GM12878 (cell line): ENCODE results near the gene TANK. TPM values are rescaled to one million over a fixed set of nuclear protein-coding genes. Genes with fewer than 3 reads are reported as not detected.
A peak's percentile ranks its signal among the peaks of the same experiment; 100 is the strongest.

ENCODE experiments used
- ATAC-seq: fragments of 200-7000 bp; cut with Tn5 transposase; 3 replicates; pipeline ENCODE4 v1.9.1; 2020; ENCODE audit warnings: mild to moderate bottlenecking, moderate library complexity
- BruUV-seq: library from RNA; stranded (reverse); fragments of 400-500 nt; replicated peaks from 2 replicates; lab custom pipeline; 2021; lab: Mats Ljungman, UMichigan
- CTCF ChIA-PET: fragments of 300-600 bp; sonication (Branson Sonifier 250); formaldehyde crosslinking; extraction: SDS; loops from one replicate; lab custom pipeline; 2021; ENCODE audit warnings: inconsistent platforms; lab: Yijun Ruan, JAX
- POLR2A ChIA-PET: fragments of 350-600 bp; formaldehyde crosslinking; extraction: SDS; loops from one replicate; lab custom pipeline; 2021; ENCODE audit warnings: inconsistent platforms; lab: Charles Lee
- RAD21 ChIA-PET: fragments of 300-600 bp; sonication (Branson Sonifier 250); formaldehyde crosslinking; loops from one replicate; lab custom pipeline; 2023; ENCODE audit warnings: antibody characterized with exemption; ENCODE audit not compliant: unreplicated experiment; lab: Charles Lee
- SMC1A ChIA-PET: fragments of 300-600 bp; sonication (Branson Sonifier 250); formaldehyde crosslinking; loops from one replicate; lab custom pipeline; 2023; ENCODE audit not compliant: unreplicated experiment, uncharacterized antibody; lab: Charles Lee
- DNase-seq: peaks from one replicate; pipeline ENCODE4 v3.0.0-alpha.2; 2011; ENCODE audit warnings: low read depth, low spot score
- FAIRE-seq: peaks from 3 replicates; lab custom pipeline; 2011; peaks lifted over from hg19 to GRCh38; lab: Jason Lieb, UNC
- H2AFZ ChIP-seq: 2 replicates; pipeline ENCODE4 v1.6.0; 2011; ENCODE audit warnings: low read depth, low read length, control low read depth; ENCODE audit not compliant: control insufficient read depth
- H3K27ac ChIP-seq: 2 replicates; pipeline ENCODE4 v1.5.1; 2011; ENCODE audit warnings: control low read depth; ENCODE audit not compliant: control insufficient read depth, insufficient read depth
- H3K27me3 ChIP-seq, 2 experiments: replicated peaks in 1 of 2; 2 replicates each; pipeline versions ENCODE4 v1.6.0 to v1.6.1; 2011; ENCODE audit warnings: low read length in 1 of 2; ENCODE audit not compliant: control insufficient read depth in 2 of 2, insufficient read depth in 2 of 2
- H3K36me3 ChIP-seq, 2 experiments: 2 replicates each; pipeline ENCODE4 v1.5.1; 2011; ENCODE audit warnings: low read length in 1 of 2; ENCODE audit not compliant: control insufficient read depth in 2 of 2, insufficient read depth in 2 of 2
- H3K4me1 ChIP-seq: 2 replicates; pipeline ENCODE4 v1.6.1; 2011; ENCODE audit warnings: mild to moderate bottlenecking, low read length, moderate library complexity, mixed read lengths; ENCODE audit not compliant: control insufficient read depth, insufficient read depth
- H3K4me2 ChIP-seq: 2 replicates; pipeline ENCODE4 v1.6.0; 2011; ENCODE audit warnings: control low read depth; ENCODE audit not compliant: control insufficient read depth, insufficient read depth
- H3K4me3 ChIP-seq: fragments of 200-600 bp; sonication (generic); 2 replicates; pipeline ENCODE4 v1.5.1; 2016
- H3K79me2 ChIP-seq: 2 replicates; pipeline ENCODE4 v1.6.0; 2011; ENCODE audit warnings: low read length; ENCODE audit not compliant: control insufficient read depth, insufficient read depth
- H3K9ac ChIP-seq: 2 replicates; pipeline ENCODE4 v1.8.0; 2011; ENCODE audit warnings: low read length, control low read depth, mixed read lengths; ENCODE audit not compliant: control insufficient read depth, insufficient read depth
- H3K9me3 ChIP-seq: replicated peaks from 3 replicates; pipeline ENCODE4 v1.5.1; 2011; ENCODE audit warnings: mild to moderate bottlenecking, low read length; ENCODE audit not compliant: control insufficient read depth, insufficient read depth
- H4K20me1 ChIP-seq: 2 replicates; pipeline ENCODE4 v1.6.0; 2011; ENCODE audit not compliant: control insufficient read depth, insufficient read depth
- EZH2 ChIP-seq: IDR thresholded peaks from 2 replicates; pipeline ENCODE4 v1.6.1; 2012; ENCODE audit warnings: low read depth, mild to moderate bottlenecking, control low read depth, inconsistent platforms, low read length, borderline replicate concordance; ENCODE audit not compliant: control insufficient read depth
- IKZF1 ChIP-seq: fragments of 450-650 bp; conservative IDR thresholded peaks from 2 replicates; pipeline ENCODE4 v1.6.1; 2017; ENCODE audit warnings: antibody characterized with exemption, mild to moderate bottlenecking
- JUNB ChIP-seq: IDR thresholded peaks from 2 replicates; pipeline ENCODE4 v1.6.1; 2016; ENCODE audit warnings: antibody characterized with exemption, mild to moderate bottlenecking
- KAT2A ChIP-seq: conservative IDR thresholded peaks from 2 replicates; pipeline ENCODE4 v1.6.1; 2011; ENCODE audit warnings: low read depth, low read length; ENCODE audit not compliant: control insufficient read depth
- MEF2A ChIP-seq: IDR thresholded peaks from 2 replicates; pipeline ENCODE4 v1.6.1; 2011; ENCODE audit warnings: low read depth, mild to moderate bottlenecking, low read length, moderate library complexity; ENCODE audit not compliant: insufficient read depth
- MYC ChIP-seq: IDR thresholded peaks from 2 replicates; pipeline ENCODE4 v1.6.1; 2011; ENCODE audit warnings: mild to moderate bottlenecking, low read length, moderate library complexity, inconsistent platforms; ENCODE audit not compliant: insufficient read depth, insufficient replicate concordance, insufficient read length, severe bottlenecking
- NR2F1 ChIP-seq: fragments of 450-650 bp; conservative IDR thresholded peaks from 2 replicates; pipeline ENCODE4 v1.6.1; 2017; ENCODE audit warnings: mild to moderate bottlenecking
- PAX8 ChIP-seq: fragments of 450-650 bp; IDR thresholded peaks from 2 replicates; pipeline ENCODE4 v1.6.1; 2017; ENCODE audit warnings: mild to moderate bottlenecking, moderate library complexity
- POLR2A ChIP-seq: IDR thresholded peaks from 2 replicates; pipeline ENCODE4 v1.6.1; 2011; ENCODE audit warnings: low read depth, mild to moderate bottlenecking, low read length
- POLR2AphosphoS2 ChIP-seq: IDR thresholded peaks from 2 replicates; pipeline ENCODE4 v1.6.1; 2011; ENCODE audit warnings: low read depth, mild to moderate bottlenecking, low read length, improper control_type of control experiment, moderate library complexity
- POLR2AphosphoS5 ChIP-seq: IDR thresholded peaks from 2 replicates; pipeline ENCODE4 v1.6.1; 2011; ENCODE audit warnings: mild to moderate bottlenecking, low read length, inconsistent platforms
- SIX5 ChIP-seq: IDR thresholded peaks from 2 replicates; pipeline ENCODE4 v1.6.1; 2011; ENCODE audit warnings: mild to moderate bottlenecking, low read depth, low read length, moderate library complexity; ENCODE audit not compliant: severe bottlenecking
- SMC3 ChIP-seq: IDR thresholded peaks from 2 replicates; pipeline ENCODE4 v1.6.1; 2011; ENCODE audit warnings: low read length, improper control_type of control experiment, borderline replicate concordance
- STAT3 ChIP-seq: IDR thresholded peaks from 2 replicates; pipeline ENCODE4 v1.6.1; 2011; ENCODE audit warnings: low read depth, low read length, improper control_type of control experiment
- WRNIP1 ChIP-seq: IDR thresholded peaks from 2 replicates; pipeline ENCODE4 v1.6.1; 2011; ENCODE audit warnings: low read depth, low read length, improper control_type of control experiment, borderline replicate concordance
- ZNF274 ChIP-seq: IDR thresholded peaks from one replicate; pipeline ENCODE4 v1.8.0; 2011; ENCODE audit not compliant: insufficient read length, insufficient read depth
- ZSCAN29 ChIP-seq: fragments of 450-650 bp; IDR thresholded peaks from 2 replicates; pipeline ENCODE4 v1.6.1; 2017; ENCODE audit warnings: mild to moderate bottlenecking, moderate library complexity
- WGBS: methylation state at CpG from one replicate; pipeline ENCODE4 v1.1.6; 2016; ENCODE audit warnings: low lambda C conversion rate; ENCODE audit not compliant: insufficient replicate concordance, insufficient coverage; ENCODE audit errors: missing lambda C conversion rate; 5-methylcytosine and 5-hydroxymethylcytosine counted together
- in situ Hi-C: fragments of 300-500 bp; cut with MboI; formaldehyde crosslinking; loops from 9 replicates; pipeline ENCODE4 v1.14.3; 2018; ENCODE audit warnings: mixed read lengths
- intact Hi-C: fragments of 100-400 bp; cut with micrococcal nuclease; formaldehyde crosslinking; loops from one replicate; pipeline ENCODE4 v1.14.2; 2022; ENCODE audit not compliant: unreplicated experiment
- polyA plus RNA-seq, 11 experiments: library from polyadenylated mRNA; depleted of rRNA in 4 of 11; unstranded in 6 of 11; stranded (reverse) in 5 of 11; fragments of >200 nt; fragmentation: Nextera tagmentation in 4 of 11; fragmentation: Illumina TruSeq in 1 of 11; extraction: Ambion mirVana in 4 of 11; extraction: Trizol in 1 of 11; gene quantifications; 1 replicate in 1 of 11; 2 replicates in 10 of 11; pipeline versions ENCODE4 v1.2.1 to v1.2.3, GENCODE V29; 2011 to 2016; ENCODE audit warnings: inconsistent platforms in 2 of 11, missing spikeins in 2 of 11, low read depth in 1 of 11
- total RNA-seq, 4 experiments: library from RNA; depleted of rRNA in 3 of 4; stranded (reverse); fragments of >200 nt in 3 of 4; fragmentation: Illumina TruSeq in 1 of 4; extraction: Trizol in 1 of 4; gene quantifications; 2 replicates each; pipeline versions ENCODE4 v1.2.1 to v1.2.3, GENCODE V29; 2013 to 2021

The TANK gene
- total and polyA plus RNA-seq, 10 of the 15 experiments (the other 5 are each of a cell fraction or from before 2014, with no cell fraction given): 48.6 to 127 (median 103) TPM

DNA sequence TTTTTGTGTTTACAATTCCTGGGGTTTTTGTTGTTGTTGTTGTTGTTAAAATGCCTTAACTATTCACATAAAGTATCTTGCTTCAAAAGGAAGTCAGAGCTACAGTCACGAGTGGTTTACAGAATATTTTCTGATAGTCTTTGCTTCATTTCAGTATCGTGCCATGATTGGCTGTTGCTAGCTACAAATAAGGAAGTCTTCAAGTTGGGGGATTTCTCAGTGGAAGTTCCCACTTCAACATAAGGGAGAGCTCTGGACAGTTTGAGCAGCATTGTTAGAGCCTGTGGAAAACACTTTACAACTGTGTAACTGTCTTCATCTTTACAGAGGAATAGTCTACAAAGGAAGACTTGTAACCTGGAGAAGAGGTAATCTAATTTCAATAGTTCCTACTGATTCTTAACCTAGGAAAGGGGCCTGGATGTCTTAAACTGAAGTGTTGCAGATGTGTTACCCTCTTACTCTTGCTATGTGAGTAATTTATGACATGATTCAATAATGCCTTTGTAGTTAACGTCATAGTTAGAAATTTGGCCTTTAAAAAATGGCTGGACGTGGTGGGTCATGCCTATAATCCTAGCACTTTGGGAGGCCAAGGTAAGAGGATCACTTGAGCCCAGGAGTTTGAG, 23.4 kb upstream of the TANK start (continued):
- no peak for TF ChIP-seq JUNB
- TF ChIP-seq IKZF1: peak; percentile 69

DNA sequence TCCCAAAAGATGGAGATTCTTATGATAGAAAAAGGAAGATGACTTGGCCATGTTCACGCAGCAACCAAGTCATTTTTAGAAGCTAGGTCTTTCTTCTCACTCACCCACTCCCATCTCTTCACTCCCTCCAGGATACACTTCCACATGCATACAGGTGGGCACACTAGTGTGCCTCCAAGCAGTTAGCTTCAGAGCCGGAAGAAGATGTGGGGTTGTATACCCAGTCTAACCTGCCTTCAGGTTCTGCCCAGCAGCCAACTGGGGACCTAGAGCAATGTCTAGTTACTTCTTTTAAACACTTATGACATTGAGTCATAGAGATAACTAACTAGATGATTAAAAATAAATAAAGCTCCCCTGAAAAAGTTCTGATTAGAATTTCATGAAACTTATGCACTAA, 21.8 kb upstream of the TANK start:
- WGBS: 3% methylated on average over 2 of the region's 2 CpGs
- H3K27ac ChIP-seq: peak overlapping the region; percentile 95
- peak; percentile 57 for ATAC-seq
- ChIA-PET RAD21 (interaction anchor here (0.9 to 6.0 kb wide), 11 partner anchors 12 to 105 kb away, joined by 3 to 71 read pairs (median 5); no protein-coding TSS in a partner anchor), POLR2A (interaction anchor here (0.6 to 4.7 kb wide), 13 partner anchors 9 to 105 kb away, joined by 3 to 25 read pairs (median 4); partner anchors contain the start of gene TANK), SMC1A (interaction anchor here (0.7 to 7.4 kb wide), 22 partner anchors 11 to 75 kb away, joined by 3 to 130 read pairs (median 7); no protein-coding TSS in a partner anchor)
- no peak for DNase-seq
- BruUV-seq: no TSS peak
- no peak overlapping the region for H2AFZ ChIP-seq
- no peak for FAIRE-seq
- H3K79me2 ChIP-seq: peaks cover 67% of the 10 kb centered on the region
- no peaks in the 10 kb centered on the region; the same call in 1 of the 3 replicates for H3K9me3 ChIP-seq
- intact Hi-C loops (loop anchor here (5.0 kb wide), 1 partner anchor 34 kb away; no protein-coding TSS in a partner anchor), in situ Hi-C loops (no loop called here)
- peak overlapping the region; percentile 81 for H3K4me3 ChIP-seq
- no peaks in the 10 kb centered on the region for H3K27me3 ChIP-seq
- H4K20me1 ChIP-seq: no peaks in the 10 kb centered on the region
- peak overlapping the region; percentile 77 for H3K9ac ChIP-seq
- no peaks in the 10 kb centered on the region for H3K4me1 ChIP-seq
- H3K4me2 ChIP-seq: peak overlapping the region; percentile 90
- H3K36me3 ChIP-seq: no peaks in the 10 kb centered on the region
- TF ChIP-seq KAT2A (no peak), SMC3 (peak; percentile 15; the same call in 1 of the 2 replicates), MEF2A (no peak), POLR2AphosphoS2 (no peak), PAX8 (no peak), ZNF274 (no peak), WRNIP1 (0 out of 2 replicates have a peak, but pooled peaks have one; percentile 81), NR2F1 (no peak), POLR2AphosphoS5 (peak; percentile 72; the same call in 1 of the 2 replicates), ZSCAN29 (no peak), STAT3 (no peak), MYC (no peak), SIX5 (no peak), JUNB (no peak), EZH2 (no peak), POLR2A (0 out of 2 replicates have a peak, but pooled peaks have one; percentile 34)
- TF ChIP-seq, all 136 proteins: peak for 4
- CTCF ChIA-PET: interaction anchor here (0.7 to 2.7 kb wide), 8 partner anchors 11 to 85 kb away, joined by 3 to 11 read pairs (median 4); no protein-coding TSS in a partner anchor
